Panc1 (cell line): ENCODE results near the gene UVSSA. TPM values are rescaled to one million over a fixed set of nuclear protein-coding genes. Genes with fewer than 3 reads are reported as not detected.
"Not testable (repeated sequence)": the region's sequence is repeated elsewhere in the genome, so short reads cannot be mapped to it uniquely, and the experiment has no call there.

ENCODE experiments used
- ATAC-seq: fragments of 200-7000 bp; cut with Tn5 transposase; 2 replicates; pipeline ENCODE4 v1.9.1; 2020; ENCODE audit warnings: mild to moderate bottlenecking, moderate library complexity
- BruUV-seq: library from RNA; stranded (reverse); fragments of 400-500 nt; replicated peaks from 2 replicates; lab custom pipeline; 2021; lab: Mats Ljungman, UMichigan
- CTCF ChIA-PET: fragments of 300-600 bp; sonication (Branson Sonifier 250); formaldehyde crosslinking; loops from one replicate; lab custom pipeline; 2022; ENCODE audit warnings: antibody characterized with exemption; lab: Charles Lee
- POLR2A ChIA-PET: fragments of 300-600 bp; sonication (Branson Sonifier 250); formaldehyde crosslinking; loops from one replicate; lab custom pipeline; 2022; ENCODE audit warnings: antibody characterized with exemption; lab: Charles Lee
- DNase-seq: peaks from one replicate; pipeline ENCODE4 v3.0.0-alpha.2; 2010; ENCODE audit warnings: low read depth, low spot score
- H3K27ac ChIP-seq: 2 replicates; pipeline ENCODE4 v1.5.1; 2011; ENCODE audit warnings: mild to moderate bottlenecking, low read length, inconsistent platforms
- H3K27me3 ChIP-seq: fragments of 200-500 bp; sonication (Bioruptor generic); 2 replicates; pipeline ENCODE4 v1.6.0; 2014; ENCODE audit warnings: low read length, inconsistent platforms; ENCODE audit not compliant: control insufficient read depth, insufficient read depth
- H3K36me3 ChIP-seq: fragments of 200-500 bp; sonication (Bioruptor generic); 2 replicates; pipeline ENCODE4 v1.5.1; 2014; ENCODE audit warnings: inconsistent platforms, mild to moderate bottlenecking, low read length, moderate library complexity; ENCODE audit not compliant: control insufficient read depth, insufficient read depth
- H3K4me1 ChIP-seq: 2 replicates; pipeline ENCODE4 v1.5.1; 2011; ENCODE audit warnings: inconsistent platforms, mild to moderate bottlenecking, low read length, moderate library complexity; ENCODE audit not compliant: control insufficient read depth, insufficient read depth
- H3K4me3 ChIP-seq, 2 experiments: 2 replicates each; pipeline ENCODE4 v1.5.1; 2011 to 2012; ENCODE audit warnings: low read depth in 2 of 2, low read length in 2 of 2, mild to moderate bottlenecking in 2 of 2, inconsistent platforms in 1 of 2, moderate library complexity in 1 of 2
- H3K9me3 ChIP-seq: fragments of 200-500 bp; sonication (Bioruptor generic); 2 replicates; pipeline ENCODE4 v1.5.1; 2014; ENCODE audit warnings: low read depth, mild to moderate bottlenecking, inconsistent platforms, low read length, moderate library complexity; ENCODE audit not compliant: control insufficient read depth, insufficient read depth
- CTCF ChIP-seq: fragments of 450-650 bp; IDR thresholded peaks from 2 replicates; pipeline ENCODE4 v1.5.1; 2017; ENCODE audit warnings: mild to moderate bottlenecking
- POLR2AphosphoS5 ChIP-seq: IDR thresholded peaks from 2 replicates; pipeline ENCODE4 v1.6.1; 2012; ENCODE audit warnings: mild to moderate bottlenecking, low read depth, low read length, moderate library complexity
- REST ChIP-seq, 2 experiments: IDR thresholded peaks; 2 replicates each; pipeline ENCODE4 v1.6.1; 2011 to 2012; ENCODE audit warnings: low read depth in 2 of 2, control low read depth in 1 of 2, low read length in 1 of 2, mild to moderate bottlenecking in 1 of 2, moderate library complexity in 1 of 2; ENCODE audit not compliant: insufficient read depth in 1 of 2
- SIN3A ChIP-seq: IDR thresholded peaks from 2 replicates; pipeline ENCODE4 v1.6.1; 2012; ENCODE audit warnings: low read depth, mild to moderate bottlenecking, low read length, moderate library complexity, borderline replicate concordance; ENCODE audit not compliant: insufficient read depth
- TCF7L2 ChIP-seq: IDR thresholded peaks from 2 replicates; pipeline ENCODE4 v1.6.1; 2011; ENCODE audit warnings: mild to moderate bottlenecking, low read depth, low read length, inconsistent platforms
- in situ Hi-C: cut with HindIII; loops from 2 replicates; pipeline ENCODE4 v1.10.0; 2016; ENCODE audit warnings: low sequenced_read_pairs, low pct_unique_long_range_greater_than_20kb
- intact Hi-C: fragments of 100-400 bp; cut with micrococcal nuclease; formaldehyde crosslinking; loops from one replicate; pipeline ENCODE4 v1.10.0; 2022; ENCODE audit not compliant: unreplicated experiment
- total RNA-seq: library from RNA; stranded (reverse); gene quantifications from one replicate; pipeline ENCODE4 v1.2.1, GENCODE V29; 2021; ENCODE audit not compliant: unreplicated experiment

The UVSSA gene
- total RNA-seq, 1 experiment from 2014 or later, result 23.4 TPM

GRCh38 chr4:1333256-1333655 lies 13.8 kb upstream of the UVSSA start:
- no peaks in the 10 kb centered on the region for H3K27me3 ChIP-seq
- POLR2A ChIA-PET, result no interaction called here
- no peak overlapping the region for H3K27ac ChIP-seq
- TF ChIP-seq POLR2AphosphoS5 (no peak), TCF7L2 (no peak), CTCF (no peak), SIN3A (no peak), REST (IDR thresholded peaks at IDR 0.05; ENCODE audit: insufficient read depth in 1 of 2, low read depth in 2 of 2, low read length in 1 of 2) (no peak)
- CTCF ChIA-PET, result no interaction called here
- ATAC-seq, result no peak
- H3K4me1 ChIP-seq, result no peaks in the 10 kb centered on the region
- no peaks in the 10 kb centered on the region for H3K9me3 ChIP-seq
- no peak overlapping the region for H3K4me3 ChIP-seq
- intact Hi-C loops, result no loop called here
- DNase-seq, result no peak
- BruUV-seq, result no TSS peak
- H3K36me3 ChIP-seq, result no peaks in the 10 kb centered on the region
- in situ Hi-C loops, result no loop called here

GRCh38 chr4:1333851-1334578 lies 13.0 kb upstream of the UVSSA start:
- H3K4me1 ChIP-seq, ATAC-seq, H3K27ac ChIP-seq, H3K9me3 ChIP-seq, CTCF ChIA-PET, DNase-seq, BruUV-seq, H3K36me3 ChIP-seq, H3K4me3 ChIP-seq, in situ Hi-C loops, H3K27me3 ChIP-seq, intact Hi-C loops: not testable (repeated sequence)
- POLR2A ChIA-PET, result interaction anchor here (0.5 kb wide), 1 partner anchor 192 kb away, joined by 7 read pairs; no protein-coding TSS in a partner anchor

GRCh38 chr4:1334579-1334895 lies 12.5 kb upstream of the UVSSA start:
- H3K27me3 ChIP-seq, result no peaks in the 10 kb centered on the region
- ATAC-seq (no peak), DNase-seq (no peak)
- CTCF ChIA-PET, result no interaction called here
- intact Hi-C loops, result no loop called here
- no TSS peak for BruUV-seq
- no peak overlapping the region for H3K27ac ChIP-seq
- H3K4me3 ChIP-seq, result no peak overlapping the region
- H3K4me1 ChIP-seq, result no peaks in the 10 kb centered on the region
- no peaks in the 10 kb centered on the region for H3K36me3 ChIP-seq
- H3K9me3 ChIP-seq, result no peaks in the 10 kb centered on the region
- in situ Hi-C loops, result no loop called here
- POLR2A ChIA-PET, result interaction anchor here (0.5 kb wide), 1 partner anchor 193 kb away, joined by 7 read pairs; no protein-coding TSS in a partner anchor
- no peak for TF ChIP-seq POLR2AphosphoS5
- no peak for TF ChIP-seq SIN3A
- no peak for TF ChIP-seq CTCF
- TF ChIP-seq REST (IDR thresholded peaks at IDR 0.05; ENCODE audit: insufficient read depth in 1 of 2, low read depth in 2 of 2, low read length in 1 of 2), result no peak
- no peak for TF ChIP-seq TCF7L2
